Subcutaneous adipose tissue (tissue), 4 donors: Measurements from ENCODE around the gene FMO2. TPM values are rescaled to one million over a fixed set of nuclear protein-coding genes. Genes with fewer than 3 reads are reported as not detected.

Source experiments
- total RNA-seq, 4 donors: library from RNA; depleted of rRNA; stranded (reverse); fragments of >200 nt; gene quantifications; one replicate each; pipeline ENCODE4 v1.1.0, GENCODE V29; 2016
- TF ChIP-seq, protein P1 (sequence below): fragments of 450-650 bp; IDR thresholded peaks from one replicate; pipeline ENCODE4 v1.5.1; 2016; ENCODE audit warnings: low read depth, mild to moderate bottlenecking, control low read depth, antibody characterized with exemption, moderate library complexity

The FMO2 gene
- total RNA-seq, 4 donors from 2014 or later: 58.5 to 158 (median 88.3) TPM

DNA sequence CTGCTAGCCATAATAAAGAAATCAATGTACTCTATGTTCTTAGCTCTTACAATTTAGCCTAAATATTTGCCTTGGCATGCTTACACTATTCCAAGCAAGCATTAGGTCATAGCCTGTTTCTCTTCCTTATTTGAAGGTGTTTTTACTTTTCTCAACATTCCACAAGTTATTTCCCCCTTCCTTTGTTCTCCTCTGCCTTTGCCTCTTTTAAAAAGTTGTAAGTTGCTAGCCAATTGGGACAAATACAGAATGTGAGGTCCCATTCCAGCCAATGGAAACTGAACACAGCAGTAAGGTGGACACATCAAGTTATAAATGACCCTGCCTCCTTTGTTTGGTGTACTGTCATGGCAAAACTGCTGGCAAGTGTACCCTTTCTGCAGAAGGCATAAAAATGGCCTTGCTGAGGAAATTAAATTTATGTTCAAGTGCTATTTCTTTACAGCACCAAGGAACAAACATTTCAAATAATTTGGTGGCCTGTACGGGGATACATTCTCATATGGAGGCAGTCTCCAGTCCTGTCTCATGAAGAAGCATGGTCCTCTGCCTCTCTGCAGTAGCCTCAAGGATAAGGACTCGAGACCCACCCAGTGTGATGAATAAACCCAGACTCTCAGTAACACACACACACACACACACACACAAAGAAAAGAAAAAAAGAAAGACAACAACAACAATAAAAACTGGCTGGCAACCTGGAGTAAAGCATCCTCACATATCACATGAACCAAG, 34.4 kb downstream of the FMO2 start:
- TF ChIP-seq, protein P1, sequence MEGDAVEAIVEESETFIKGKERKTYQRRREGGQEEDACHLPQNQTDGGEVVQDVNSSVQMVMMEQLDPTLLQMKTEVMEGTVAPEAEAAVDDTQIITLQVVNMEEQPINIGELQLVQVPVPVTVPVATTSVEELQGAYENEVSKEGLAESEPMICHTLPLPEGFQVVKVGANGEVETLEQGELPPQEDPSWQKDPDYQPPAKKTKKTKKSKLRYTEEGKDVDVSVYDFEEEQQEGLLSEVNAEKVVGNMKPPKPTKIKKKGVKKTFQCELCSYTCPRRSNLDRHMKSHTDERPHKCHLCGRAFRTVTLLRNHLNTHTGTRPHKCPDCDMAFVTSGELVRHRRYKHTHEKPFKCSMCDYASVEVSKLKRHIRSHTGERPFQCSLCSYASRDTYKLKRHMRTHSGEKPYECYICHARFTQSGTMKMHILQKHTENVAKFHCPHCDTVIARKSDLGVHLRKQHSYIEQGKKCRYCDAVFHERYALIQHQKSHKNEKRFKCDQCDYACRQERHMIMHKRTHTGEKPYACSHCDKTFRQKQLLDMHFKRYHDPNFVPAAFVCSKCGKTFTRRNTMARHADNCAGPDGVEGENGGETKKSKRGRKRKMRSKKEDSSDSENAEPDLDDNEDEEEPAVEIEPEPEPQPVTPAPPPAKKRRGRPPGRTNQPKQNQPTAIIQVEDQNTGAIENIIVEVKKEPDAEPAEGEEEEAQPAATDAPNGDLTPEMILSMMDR: no peak

DNA sequence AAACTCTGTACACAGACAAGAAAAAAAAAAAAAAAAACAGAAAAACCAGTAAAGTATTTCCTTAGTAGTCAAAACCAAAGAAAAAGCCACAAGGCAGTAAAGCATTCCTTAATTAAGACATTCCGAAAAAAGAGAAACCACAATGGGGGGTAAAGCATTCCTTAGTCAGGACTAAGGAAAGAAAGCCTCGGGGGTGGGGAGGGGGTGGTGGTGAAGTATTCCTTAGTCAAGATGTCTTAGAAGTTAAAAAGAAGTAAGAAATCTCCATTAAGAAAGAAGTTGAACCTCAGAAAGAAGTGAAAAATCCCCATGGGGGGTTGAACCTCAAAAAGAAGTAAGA, 35.0 kb downstream of the FMO2 start:
- TF ChIP-seq, protein P1: no peak

DNA sequence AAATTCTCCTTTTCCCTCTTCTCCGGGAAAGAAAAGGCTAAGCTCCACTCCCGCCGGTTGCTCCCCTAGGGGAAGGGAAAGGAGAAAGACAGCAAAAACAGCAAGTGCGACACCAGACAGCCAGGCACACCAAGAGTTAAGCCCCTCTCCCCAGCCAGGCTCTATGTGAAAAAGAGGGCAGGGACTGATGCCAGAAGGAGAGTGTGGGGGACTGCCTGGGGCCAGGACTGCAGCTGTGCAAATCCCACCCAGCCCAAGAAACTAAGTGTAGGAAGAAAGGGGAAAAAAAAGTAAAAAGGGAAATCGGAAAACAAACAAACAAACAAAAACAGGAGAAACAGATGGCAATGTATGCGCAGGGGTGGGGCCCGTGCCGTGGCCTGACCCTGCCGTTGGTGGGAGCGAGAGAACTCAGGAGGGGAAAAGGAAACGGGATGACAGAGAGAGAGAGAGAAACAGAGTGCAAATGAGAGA, 35.5 kb downstream of the FMO2 start:
- TF ChIP-seq, protein P1: no peak

DNA sequence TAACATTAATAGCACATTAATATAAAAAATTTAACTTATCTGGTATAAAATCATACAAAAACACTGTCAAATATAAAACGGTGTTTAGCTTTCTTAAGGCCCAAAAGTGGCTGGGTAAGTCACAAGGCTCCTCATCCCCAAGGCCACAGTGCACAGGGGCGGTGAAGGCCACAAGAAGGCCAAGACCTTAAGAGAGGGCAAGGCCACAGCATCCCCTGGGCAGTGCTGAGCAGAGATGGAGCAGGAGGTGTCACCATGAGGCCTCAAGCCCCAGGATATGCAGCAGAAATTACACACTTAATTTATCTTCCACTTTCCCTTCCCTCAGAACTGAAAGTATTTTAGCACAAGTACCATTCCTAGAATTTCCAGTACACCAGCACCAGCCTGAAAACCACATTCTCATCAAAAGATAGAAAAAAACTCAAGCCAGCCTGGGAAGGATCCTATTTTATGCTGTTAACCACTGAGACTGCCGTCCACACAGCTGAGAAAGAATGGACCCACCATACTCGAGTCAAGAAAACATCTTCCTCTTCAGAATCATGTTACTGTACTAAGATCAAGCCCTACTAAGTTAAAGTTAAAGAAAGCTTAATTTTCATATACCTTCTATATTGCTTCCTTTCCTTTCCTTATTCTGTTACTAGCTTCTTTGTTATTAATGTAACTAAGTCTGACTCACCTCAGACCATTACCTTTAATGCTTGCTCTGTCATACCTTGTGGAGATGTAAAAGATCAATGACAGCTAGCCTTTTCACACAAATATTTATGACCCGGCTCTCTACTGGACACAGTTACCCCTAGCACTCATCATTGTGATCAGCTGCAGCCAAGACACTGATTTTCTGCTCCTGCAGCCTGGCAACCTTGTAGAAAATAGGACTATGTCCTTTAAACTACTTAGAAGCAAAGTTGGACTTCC, 36.8 kb downstream of the FMO2 start:
- TF ChIP-seq, protein P1: no peak

GRCh38 chr1:171222936-171223335, 37.8 kb downstream of the FMO2 start:
- TF ChIP-seq, protein P1: no peak

GRCh38 chr1:171226747-171227370, 41.8 kb downstream of the FMO2 start:
- TF ChIP-seq, protein P1: no peak

DNA sequence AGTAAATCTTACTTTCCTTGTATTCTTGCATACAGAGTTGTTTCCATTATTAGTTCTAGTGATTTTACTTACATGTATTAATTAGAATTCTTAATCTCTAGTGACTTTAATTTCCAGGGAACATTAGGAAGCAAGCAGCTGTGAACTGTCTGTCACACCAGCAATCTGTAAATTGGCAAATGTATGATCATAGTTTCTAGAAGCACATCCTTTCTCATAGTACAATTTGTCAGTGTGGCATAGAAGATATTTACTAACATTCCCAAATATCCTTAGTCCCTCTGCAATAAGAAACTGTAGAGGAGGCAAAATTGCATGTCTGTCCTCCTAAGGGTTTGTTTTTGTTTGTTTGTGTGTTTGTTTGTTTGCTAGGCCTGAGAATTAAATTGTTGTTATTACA, 46.2 kb downstream of the FMO2 start:
- TF ChIP-seq, protein P1: no peak
